ENCODE data around the gene CLDN6. TPM values are rescaled to one million over a fixed set of nuclear protein-coding genes. Genes with fewer than 3 reads are reported as not detected.

Gene CLDN6
- total and polyA plus RNA-seq, 12 donors: 0.46 to 0.47 TPM; not detected in 10

DNA sequence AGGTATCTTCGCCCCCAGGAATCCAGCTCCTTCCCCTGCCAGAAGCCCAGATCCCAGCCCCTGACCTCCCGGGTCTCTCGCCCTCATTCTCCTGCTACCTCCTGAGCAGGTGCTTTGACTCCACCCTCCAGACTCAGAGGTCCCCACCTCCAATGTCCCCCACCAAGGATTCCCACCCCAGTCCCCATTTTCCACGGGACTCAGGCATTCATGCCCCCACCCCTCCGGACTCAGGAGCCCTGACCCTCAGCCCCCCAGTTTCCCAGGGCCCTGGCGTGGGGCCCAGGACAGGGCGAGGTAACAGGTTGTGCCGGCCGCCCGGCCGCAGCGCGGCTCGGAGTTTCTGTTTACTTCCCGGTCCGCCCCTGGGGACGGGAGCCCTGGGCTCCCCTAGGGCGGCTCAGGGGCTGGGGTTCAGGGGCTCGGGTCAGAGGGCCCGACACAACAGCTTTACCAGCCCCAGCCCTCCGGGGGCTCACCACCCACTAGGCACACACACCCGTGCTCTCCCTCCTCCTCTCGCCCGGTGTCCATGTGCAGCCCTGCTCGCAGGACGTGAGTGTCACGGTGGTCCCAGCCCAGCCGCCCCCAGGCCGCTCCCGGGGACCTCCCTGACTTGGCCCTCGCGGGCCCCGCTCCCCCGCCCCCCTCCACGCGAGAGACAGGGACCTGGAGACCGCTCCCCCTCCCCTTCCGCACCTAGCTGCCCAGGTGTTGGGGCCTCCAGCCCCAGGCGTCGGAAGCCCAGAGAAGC is 18.2 kb upstream of the CLDN6 start:
- Histone ChIP-seq H3K36me3 (replicated peaks in 1 of 2) (no peaks in the 10 kb centered on the region), H3K9me3 (replicated peaks in 1 of 3) (no peaks in the 10 kb centered on the region), H3K27me3 (peaks cover 53% of the 10 kb centered on the region), H3K27ac (no peak overlapping the region), H3K4me3 (no peak overlapping the region), H3K4me1 (replicated peaks in 1 of 2) (no peaks in the 10 kb centered on the region)
- peak in 1 of 7 donors; percentile 15 for DNase-seq
- WGBS, 4 donors: 0 to 14% (median 3%) methylated on average over 2 to 40 of the region's 40 CpGs
- intact Hi-C loops (cut with DNase I): no loop called here
- TF ChIP-seq, protein P1, sequence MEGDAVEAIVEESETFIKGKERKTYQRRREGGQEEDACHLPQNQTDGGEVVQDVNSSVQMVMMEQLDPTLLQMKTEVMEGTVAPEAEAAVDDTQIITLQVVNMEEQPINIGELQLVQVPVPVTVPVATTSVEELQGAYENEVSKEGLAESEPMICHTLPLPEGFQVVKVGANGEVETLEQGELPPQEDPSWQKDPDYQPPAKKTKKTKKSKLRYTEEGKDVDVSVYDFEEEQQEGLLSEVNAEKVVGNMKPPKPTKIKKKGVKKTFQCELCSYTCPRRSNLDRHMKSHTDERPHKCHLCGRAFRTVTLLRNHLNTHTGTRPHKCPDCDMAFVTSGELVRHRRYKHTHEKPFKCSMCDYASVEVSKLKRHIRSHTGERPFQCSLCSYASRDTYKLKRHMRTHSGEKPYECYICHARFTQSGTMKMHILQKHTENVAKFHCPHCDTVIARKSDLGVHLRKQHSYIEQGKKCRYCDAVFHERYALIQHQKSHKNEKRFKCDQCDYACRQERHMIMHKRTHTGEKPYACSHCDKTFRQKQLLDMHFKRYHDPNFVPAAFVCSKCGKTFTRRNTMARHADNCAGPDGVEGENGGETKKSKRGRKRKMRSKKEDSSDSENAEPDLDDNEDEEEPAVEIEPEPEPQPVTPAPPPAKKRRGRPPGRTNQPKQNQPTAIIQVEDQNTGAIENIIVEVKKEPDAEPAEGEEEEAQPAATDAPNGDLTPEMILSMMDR (IDR thresholded peaks at IDR 0.05): no peak
- TF ChIP-seq POLR2A (IDR thresholded peaks at IDR 0.05): no peak

DNA sequence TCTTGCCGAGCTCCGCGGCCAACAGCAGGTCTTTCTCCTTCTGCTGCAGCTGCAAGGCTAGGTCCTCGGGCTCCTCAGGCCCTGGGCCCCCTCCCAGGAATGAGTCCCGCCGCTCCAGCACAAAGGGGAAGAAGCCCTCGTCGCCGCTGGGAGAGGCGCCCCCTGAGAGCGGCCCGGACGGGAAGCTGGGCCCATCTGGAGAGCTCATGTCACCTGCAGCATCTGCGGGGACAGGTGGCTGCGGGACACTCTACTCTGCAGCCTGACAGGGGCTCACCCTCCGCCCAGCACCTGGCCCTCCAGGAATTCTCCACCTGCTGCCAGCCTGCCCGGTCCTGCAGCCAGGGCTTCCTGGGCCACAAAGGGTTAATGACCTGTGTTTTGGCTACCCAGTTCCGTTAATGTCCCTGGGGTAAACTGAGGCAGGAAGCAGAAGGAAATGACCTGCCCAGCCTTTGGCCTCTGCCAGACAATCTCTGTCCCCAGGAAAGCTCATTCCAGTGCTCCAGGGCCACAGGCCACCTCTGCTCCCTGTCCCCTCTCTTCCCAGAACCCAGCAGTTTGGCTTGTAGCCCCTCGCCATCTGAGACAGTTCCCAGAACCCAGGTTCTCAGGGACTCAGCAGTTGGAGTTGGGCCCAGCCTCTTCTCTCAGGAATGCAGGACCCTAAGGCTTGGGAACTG is 17.4 kb upstream of the CLDN6 start:
- no peaks in the 10 kb centered on the region for H3K36me3 ChIP-seq (replicated peaks in 1 of 2)
- H3K4me3 ChIP-seq: no peak overlapping the region
- H3K9me3 ChIP-seq (replicated peaks in 1 of 3): no peaks in the 10 kb centered on the region
- no peaks in the 10 kb centered on the region for H3K4me1 ChIP-seq (replicated peaks in 1 of 2)
- DNase-seq: peak in 1 of 7 donors; percentile 15
- intact Hi-C loops (cut with DNase I): no loop called here
- no peak overlapping the region for H3K27ac ChIP-seq
- peaks cover 59% of the 10 kb centered on the region for H3K27me3 ChIP-seq
- TF ChIP-seq, protein P1 (IDR thresholded peaks at IDR 0.05): no peak
- TF ChIP-seq POLR2A (IDR thresholded peaks at IDR 0.05): no peak
- 25 to 40% (median 34%) methylated on average over 6 to 19 of the region's 19 CpGs for WGBS, 4 donors

DNA sequence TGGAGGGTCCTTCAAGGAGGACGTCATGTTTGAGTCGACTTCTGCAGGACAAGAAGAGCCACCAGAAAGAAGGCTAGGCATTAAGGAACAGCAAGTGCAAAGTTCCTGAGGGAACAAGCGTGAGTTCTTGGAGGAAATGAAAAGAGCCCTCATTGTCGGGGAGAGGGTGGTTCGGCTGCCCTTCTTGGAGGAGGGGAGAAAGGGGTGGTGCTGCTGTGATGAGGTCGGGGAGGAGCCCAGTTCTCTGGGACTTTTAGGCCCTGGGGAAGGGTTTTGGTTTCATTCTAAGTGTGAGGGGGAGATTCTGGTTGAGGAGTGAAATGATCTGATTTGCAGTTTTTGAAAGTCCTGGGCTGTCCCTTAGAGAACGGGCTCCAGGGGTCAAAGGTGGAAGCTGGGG is 14.6 kb upstream of the CLDN6 start:
- peaks cover 54% of the 10 kb centered on the region for H3K27me3 ChIP-seq

More for the DNA sequence above, 14.6 kb upstream of the CLDN6 start:
- 25 to 32% (median 30%) methylated on average over 7 of the region's 7 CpGs for WGBS, 4 donors
- no peak overlapping the region for H3K27ac ChIP-seq
- H3K36me3 ChIP-seq (replicated peaks in 1 of 2): no peaks in the 10 kb centered on the region
- DNase-seq: no peak
- H3K4me3 ChIP-seq: no peak overlapping the region
- intact Hi-C loops (cut with DNase I): loop anchor here in 1 of 2 donors (5.0 kb wide), 1 partner anchor 35 kb away; no protein-coding TSS in a partner anchor
- H3K9me3 ChIP-seq (replicated peaks in 1 of 3): no peaks in the 10 kb centered on the region
- peaks cover 0 to 14% of the 10 kb centered on the region in 2 donors for H3K4me1 ChIP-seq (replicated peaks in 1 of 2)
- no peak for TF ChIP-seq POLR2A (IDR thresholded peaks at IDR 0.05)
- TF ChIP-seq, protein P1 (IDR thresholded peaks at IDR 0.05): no peak

All from adrenal gland (tissue), 12 donors.